ENCODE measurements around the gene RFTN1. TPM values are rescaled to one million over a fixed set of nuclear protein-coding genes. Genes with fewer than 3 reads are reported as not detected.

RFTN1 gene
- polyA plus RNA-seq, 1 donor from 2014 or later, result 43.1 TPM

DNA sequence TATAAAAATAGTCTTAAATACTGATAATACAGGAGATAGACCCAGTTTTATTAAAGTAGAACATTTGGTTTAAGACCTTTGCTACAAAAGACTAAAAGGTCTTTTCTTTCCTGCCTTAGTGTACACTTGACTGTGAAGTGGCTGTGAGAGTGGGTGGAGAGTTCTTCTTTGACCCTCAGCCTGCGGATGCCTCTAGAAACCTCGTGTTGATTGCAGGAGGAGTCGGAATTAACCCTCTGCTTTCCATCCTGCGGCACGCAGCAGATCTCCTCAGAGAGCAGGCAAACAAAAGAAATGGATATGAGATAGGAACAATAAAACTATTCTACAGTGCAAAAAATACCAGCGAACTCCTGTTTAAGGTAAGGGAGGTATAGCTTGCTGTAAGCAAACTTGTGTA, 212.0 kb downstream of the RFTN1 start:
- Mint-ChIP-seq H3K36me3 (peaks cover 11% of the 10 kb centered on the region), H3K4me3 (peak overlapping the region in 2 of 4 donors; percentile 57 to 58), H3K4me1 (peaks cover 13 to 21% (median 20%) of the 10 kb centered on the region in 3 donors), H3K9me3 (no peaks in the 10 kb centered on the region), H3K27me3 (no peaks in the 10 kb centered on the region), H3K27ac (peak overlapping the region in 2 of 3 donors; percentile 24 to 86)

DNA sequence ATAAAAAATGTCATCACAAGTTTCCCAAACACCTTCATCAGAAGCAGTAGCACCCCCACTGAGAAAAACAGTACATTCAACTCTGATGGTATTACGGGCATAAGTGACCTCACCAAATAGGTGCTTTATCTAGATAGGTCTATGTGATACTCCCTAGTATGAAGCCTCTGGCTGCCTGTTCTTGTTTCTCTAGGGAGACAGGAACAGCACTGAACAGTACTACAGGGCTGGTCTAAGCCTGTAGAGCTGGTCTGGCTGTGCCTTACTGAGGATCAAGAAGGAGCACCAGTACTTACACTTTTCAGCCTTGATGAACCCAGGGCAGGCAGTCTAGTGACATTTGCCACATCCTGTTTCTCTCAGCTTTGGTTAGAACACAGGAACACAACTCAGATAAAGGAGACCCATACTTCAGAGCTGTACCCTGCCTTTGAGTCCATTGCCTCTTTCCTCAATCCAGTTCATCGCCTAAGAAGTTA, 212.6 kb downstream of the RFTN1 start:
- peaks cover 14% of the 10 kb centered on the region for H3K36me3 Mint-ChIP-seq
- peak overlapping the region in 1 of 3 donors; percentile 86 for H3K27ac Mint-ChIP-seq
- H3K4me1 Mint-ChIP-seq, result peaks cover 13 to 21% (median 20%) of the 10 kb centered on the region in 3 donors
- H3K27me3 Mint-ChIP-seq, result no peaks in the 10 kb centered on the region
- H3K4me3 Mint-ChIP-seq, result peak overlapping the region in 3 of 4 donors; percentile 57 to 74 (median 72)
- H3K9me3 Mint-ChIP-seq, result no peaks in the 10 kb centered on the region

GRCh38 chr3:16300307-16300706, 213.2 kb downstream of the RFTN1 start:
- H3K9me3 Mint-ChIP-seq, result no peaks in the 10 kb centered on the region
- H3K4me1 Mint-ChIP-seq, result peaks cover 18 to 26% (median 25%) of the 10 kb centered on the region in 3 donors
- H3K27me3 Mint-ChIP-seq, result no peaks in the 10 kb centered on the region
- no peak overlapping the region for H3K4me3 Mint-ChIP-seq
- peaks cover 20% of the 10 kb centered on the region for H3K36me3 Mint-ChIP-seq
- H3K27ac Mint-ChIP-seq, result no peak overlapping the region

DNA sequence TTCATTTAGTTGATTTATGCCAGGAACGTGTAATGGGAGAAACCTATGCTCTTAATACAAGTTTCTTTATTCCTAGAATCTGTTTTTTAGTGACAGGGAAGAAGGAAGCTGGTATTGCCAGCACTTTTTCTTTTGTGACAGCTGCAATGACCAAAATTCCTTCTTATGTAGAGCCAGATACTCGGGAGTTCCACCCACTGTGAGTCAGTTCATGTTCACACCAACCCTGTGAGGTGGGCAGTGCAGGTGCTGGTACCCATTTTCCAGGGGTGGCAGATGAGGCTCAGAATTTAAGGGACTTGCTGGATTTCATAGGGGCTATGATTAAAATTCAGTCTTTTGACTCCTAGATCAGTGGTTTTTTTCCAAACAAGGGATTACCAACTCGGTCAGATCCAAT, 213.8 kb downstream of the RFTN1 start:
- H3K27ac Mint-ChIP-seq, result no peak overlapping the region
- no peak overlapping the region for H3K4me3 Mint-ChIP-seq
- H3K27me3 Mint-ChIP-seq, result no peaks in the 10 kb centered on the region
- H3K9me3 Mint-ChIP-seq, result no peaks in the 10 kb centered on the region
- peaks cover 22% of the 10 kb centered on the region for H3K36me3 Mint-ChIP-seq
- H3K4me1 Mint-ChIP-seq, result peaks cover 18 to 28% (median 23%) of the 10 kb centered on the region in 3 donors

- Mint-ChIP-seq H3K36me3 (peaks cover 24% of the 10 kb centered on the region), H3K4me3 (peak overlapping the region in 1 of 4 donors; percentile 12), H3K9me3 (no peaks in the 10 kb centered on the region), H3K27me3 (no peaks in the 10 kb centered on the region), H3K4me1 (peaks cover 18 to 28% (median 25%) of the 10 kb centered on the region in 3 donors), H3K27ac (peak overlapping the region in 1 of 3 donors; percentile 68)
Measured at GRCh38 chr3:16298891-16299290, 214.6 kb downstream of the RFTN1 start.

DNA sequence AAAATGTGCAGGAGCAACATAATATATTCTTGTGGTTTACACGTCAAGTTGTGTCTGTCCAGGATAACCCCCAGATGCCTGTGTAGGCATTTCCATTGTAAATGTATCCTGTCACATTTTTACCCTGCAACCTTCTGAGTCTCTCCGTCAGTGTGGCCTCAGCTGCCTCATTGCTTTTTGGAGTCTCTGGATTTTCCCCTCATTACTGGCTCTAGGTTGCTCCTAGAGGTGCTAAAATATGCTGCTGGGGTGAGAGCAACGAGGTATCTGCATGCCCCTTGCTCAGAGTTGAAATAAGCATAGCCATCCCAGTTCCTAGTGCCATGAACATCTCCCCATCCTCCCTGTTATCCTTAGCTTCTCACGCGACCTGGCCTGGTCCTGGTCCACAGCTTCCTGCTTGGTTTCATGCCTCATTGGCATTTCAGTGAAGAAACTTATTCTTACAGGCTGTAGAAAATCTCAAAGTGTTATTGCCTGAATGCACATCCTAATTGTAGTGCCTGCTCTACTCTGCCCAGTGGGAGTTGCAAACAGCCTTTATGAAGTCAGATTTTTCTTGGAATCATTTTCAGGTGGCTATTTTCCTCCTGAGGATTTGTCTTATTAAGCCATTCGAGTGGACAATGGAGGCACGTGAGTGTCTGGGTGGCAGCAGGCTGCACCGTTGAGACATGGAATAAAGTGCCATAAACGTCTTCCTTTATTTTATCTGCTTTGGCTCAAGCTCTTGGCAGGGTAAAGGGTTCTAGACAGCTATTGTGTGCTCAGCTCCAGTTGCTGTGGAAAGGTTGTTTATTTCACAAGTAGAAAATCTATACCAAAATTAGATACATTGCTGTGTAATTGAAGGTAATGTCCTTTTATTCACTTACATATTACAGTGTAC, 215.3 kb downstream of the RFTN1 start:
- H3K4me3 Mint-ChIP-seq, result peak overlapping the region in 1 of 4 donors; percentile 11
- H3K9me3 Mint-ChIP-seq, result peaks cover 0 to 3% (median 0%) of the 10 kb centered on the region in 3 donors
- H3K36me3 Mint-ChIP-seq, result peaks cover 31% of the 10 kb centered on the region
- H3K27me3 Mint-ChIP-seq, result no peaks in the 10 kb centered on the region
- H3K27ac Mint-ChIP-seq, result peak overlapping the region in 1 of 3 donors; percentile 63
- peaks cover 18 to 26% (median 25%) of the 10 kb centered on the region in 3 donors for H3K4me1 Mint-ChIP-seq

DNA sequence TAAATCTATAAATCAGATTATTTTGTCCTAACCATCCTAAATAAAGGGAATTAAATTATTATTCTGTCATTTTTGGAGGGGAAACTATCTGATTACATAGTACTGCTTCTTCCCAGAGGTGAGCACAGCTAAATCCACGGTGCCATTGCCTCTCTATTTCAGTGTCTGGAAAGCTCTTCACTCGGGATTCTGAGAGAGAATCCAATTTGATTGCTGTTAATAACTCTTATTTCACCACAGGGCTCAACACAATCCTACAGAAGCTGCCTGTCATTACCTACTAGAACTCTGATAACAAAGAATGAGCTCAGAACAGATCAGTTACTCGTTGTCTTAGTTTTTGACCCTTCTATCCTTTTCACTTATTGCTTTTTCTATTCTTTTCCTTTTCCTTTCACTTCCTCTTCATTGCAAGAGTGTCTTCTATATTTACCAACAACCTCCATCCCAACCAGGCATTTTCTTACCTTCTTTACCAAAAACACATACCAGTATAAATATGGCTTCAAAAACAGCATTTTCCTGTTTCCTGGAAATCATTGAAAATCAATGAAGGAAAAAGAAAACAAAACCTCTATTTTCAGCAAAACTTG, 218.1 kb downstream of the RFTN1 start:
- Mint-ChIP-seq H3K4me1 (peaks cover 20 to 31% (median 23%) of the 10 kb centered on the region in 3 donors), H3K36me3 (peaks cover 24% of the 10 kb centered on the region), H3K27ac (peak overlapping the region in 1 of 3 donors; percentile 20), H3K27me3 (no peaks in the 10 kb centered on the region), H3K4me3 (peak overlapping the region in 2 of 4 donors; percentile 20 to 75), H3K9me3 (peaks cover 0 to 3% (median 0%) of the 10 kb centered on the region in 3 donors)

DNA sequence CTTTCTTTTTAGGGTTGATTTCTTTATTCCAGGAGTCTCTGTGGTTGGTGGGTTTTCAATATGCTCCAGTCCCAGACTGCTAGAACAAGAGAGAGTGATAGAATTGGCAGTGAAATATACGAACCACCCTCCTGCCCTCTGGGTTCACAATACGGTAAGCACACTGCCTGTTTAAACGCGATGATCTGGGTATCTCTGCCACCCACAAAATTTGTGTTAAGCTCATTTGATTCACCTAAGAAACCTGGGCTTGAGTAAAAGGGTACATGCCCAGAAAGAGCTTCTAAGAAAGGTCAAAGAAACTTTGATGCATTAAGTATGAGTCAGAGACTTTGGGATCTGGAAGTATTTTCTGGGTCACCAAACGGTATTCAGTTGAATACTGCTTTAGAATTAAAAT, 218.7 kb downstream of the RFTN1 start:
- Mint-ChIP-seq H3K27me3 (no peaks in the 10 kb centered on the region), H3K27ac (no peak overlapping the region), H3K4me3 (no peak overlapping the region), H3K36me3 (peaks cover 24% of the 10 kb centered on the region), H3K4me1 (peaks cover 16 to 35% (median 18%) of the 10 kb centered on the region in 3 donors), H3K9me3 (peaks cover 0 to 3% (median 0%) of the 10 kb centered on the region in 3 donors)

GRCh38 chr3:16290827-16291196, 222.7 kb downstream of the RFTN1 start:
- peaks cover 21 to 32% (median 23%) of the 10 kb centered on the region in 3 donors for H3K4me1 Mint-ChIP-seq

GRCh38 chr3:16290007-16290826, 223.3 kb downstream of the RFTN1 start:
- Mint-ChIP-seq H3K9me3 (peaks cover 0 to 3% (median 0%) of the 10 kb centered on the region in 3 donors), H3K4me3 (peak overlapping the region in 1 of 4 donors; percentile 27), H3K27me3 (no peaks in the 10 kb centered on the region), H3K4me1 (peaks cover 15 to 27% (median 19%) of the 10 kb centered on the region in 3 donors), H3K27ac (no peak overlapping the region), H3K36me3 (peaks cover 10% of the 10 kb centered on the region)

More at GRCh38 chr3:16290827-16291196, 222.7 kb downstream of the RFTN1 start:
- Mint-ChIP-seq H3K9me3 (peaks cover 0 to 3% (median 0%) of the 10 kb centered on the region in 3 donors), H3K36me3 (peaks cover 16% of the 10 kb centered on the region), H3K4me3 (peak overlapping the region in 1 of 4 donors; percentile 31), H3K27me3 (no peaks in the 10 kb centered on the region), H3K27ac (no peak overlapping the region)

GRCh38 chr3:16289144-16289889, 224.2 kb downstream of the RFTN1 start:
- H3K36me3 Mint-ChIP-seq, result peaks cover 7% of the 10 kb centered on the region
- peaks cover 0 to 3% (median 0%) of the 10 kb centered on the region in 3 donors for H3K9me3 Mint-ChIP-seq
- no peaks in the 10 kb centered on the region for H3K27me3 Mint-ChIP-seq
- no peak overlapping the region for H3K27ac Mint-ChIP-seq
- peak overlapping the region in 1 of 4 donors; percentile 39 for H3K4me3 Mint-ChIP-seq
- peaks cover 12 to 30% (median 19%) of the 10 kb centered on the region in 3 donors for H3K4me1 Mint-ChIP-seq

- H3K27ac Mint-ChIP-seq, result peak overlapping the region in 1 of 3 donors; percentile 44
Measured at GRCh38 chr3:16288664-16289063, 224.8 kb downstream of the RFTN1 start.

DNA sequence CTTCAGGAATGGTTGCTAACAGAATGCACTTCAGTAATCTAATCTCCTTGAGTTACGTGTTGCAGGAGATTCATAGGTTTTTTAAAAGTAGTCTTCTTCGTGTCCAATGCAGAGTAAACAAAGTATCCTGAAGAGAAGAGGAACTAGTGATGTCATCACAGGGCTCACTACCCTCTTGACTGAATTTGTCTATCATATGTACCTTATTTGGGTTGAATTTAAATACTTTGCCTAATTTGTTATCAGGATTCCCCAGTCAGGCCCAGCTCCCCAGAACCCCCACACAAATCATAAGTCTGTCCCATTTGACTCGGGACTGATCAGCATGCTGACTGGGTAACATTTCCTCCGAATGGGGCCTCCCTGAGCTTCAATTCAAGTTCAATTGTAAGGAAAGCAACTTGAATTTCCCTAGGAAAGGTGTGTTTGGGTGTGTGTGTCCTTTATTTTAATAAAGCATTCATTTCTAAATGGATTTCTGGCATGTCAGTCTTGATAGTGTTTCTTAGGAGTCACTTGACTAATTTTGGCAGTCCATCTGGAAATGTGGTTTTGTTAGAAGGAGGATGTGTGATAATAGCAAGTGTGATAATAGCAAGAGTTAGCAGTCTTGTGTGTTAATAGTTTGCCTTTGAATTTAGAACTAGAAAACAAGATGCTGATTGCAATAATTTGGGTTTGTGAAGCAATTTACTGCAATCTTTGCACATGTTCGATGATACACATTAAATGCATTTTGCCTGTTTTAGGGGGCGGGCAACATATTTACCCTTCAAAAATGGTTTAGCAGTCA, 226.6 kb downstream of the RFTN1 start:
- Mint-ChIP-seq H3K9me3 (peaks cover 0 to 2% (median 0%) of the 10 kb centered on the region in 3 donors), H3K36me3 (peaks cover 4% of the 10 kb centered on the region), H3K4me1 (peaks cover 14 to 26% (median 19%) of the 10 kb centered on the region in 3 donors), H3K27me3 (no peaks in the 10 kb centered on the region), H3K27ac (peak overlapping the region in 2 of 3 donors; percentile 7 to 83), H3K4me3 (peak overlapping the region in 2 of 4 donors; percentile 78 to 88)

More at GRCh38 chr3:16288664-16289063, 224.8 kb downstream of the RFTN1 start:
- H3K27me3 Mint-ChIP-seq, result no peaks in the 10 kb centered on the region
- peaks cover 13 to 30% (median 19%) of the 10 kb centered on the region in 3 donors for H3K4me1 Mint-ChIP-seq
- peaks cover 4% of the 10 kb centered on the region for H3K36me3 Mint-ChIP-seq
- H3K9me3 Mint-ChIP-seq, result peaks cover 0 to 3% (median 0%) of the 10 kb centered on the region in 3 donors
- peak overlapping the region in 2 of 4 donors; percentile 35 to 39 for H3K4me3 Mint-ChIP-seq
